Measurements from ENCODE around the gene SPA17. TPM values are rescaled to one million over a fixed set of nuclear protein-coding genes. Genes with fewer than 3 reads are reported as not detected.

The SPA17 gene
- 64.1 TPM for polyA plus RNA-seq (2013, experiment 1 of 2)
- 64.0 TPM for polyA plus RNA-seq (2013, experiment 2 of 2)

DNA sequence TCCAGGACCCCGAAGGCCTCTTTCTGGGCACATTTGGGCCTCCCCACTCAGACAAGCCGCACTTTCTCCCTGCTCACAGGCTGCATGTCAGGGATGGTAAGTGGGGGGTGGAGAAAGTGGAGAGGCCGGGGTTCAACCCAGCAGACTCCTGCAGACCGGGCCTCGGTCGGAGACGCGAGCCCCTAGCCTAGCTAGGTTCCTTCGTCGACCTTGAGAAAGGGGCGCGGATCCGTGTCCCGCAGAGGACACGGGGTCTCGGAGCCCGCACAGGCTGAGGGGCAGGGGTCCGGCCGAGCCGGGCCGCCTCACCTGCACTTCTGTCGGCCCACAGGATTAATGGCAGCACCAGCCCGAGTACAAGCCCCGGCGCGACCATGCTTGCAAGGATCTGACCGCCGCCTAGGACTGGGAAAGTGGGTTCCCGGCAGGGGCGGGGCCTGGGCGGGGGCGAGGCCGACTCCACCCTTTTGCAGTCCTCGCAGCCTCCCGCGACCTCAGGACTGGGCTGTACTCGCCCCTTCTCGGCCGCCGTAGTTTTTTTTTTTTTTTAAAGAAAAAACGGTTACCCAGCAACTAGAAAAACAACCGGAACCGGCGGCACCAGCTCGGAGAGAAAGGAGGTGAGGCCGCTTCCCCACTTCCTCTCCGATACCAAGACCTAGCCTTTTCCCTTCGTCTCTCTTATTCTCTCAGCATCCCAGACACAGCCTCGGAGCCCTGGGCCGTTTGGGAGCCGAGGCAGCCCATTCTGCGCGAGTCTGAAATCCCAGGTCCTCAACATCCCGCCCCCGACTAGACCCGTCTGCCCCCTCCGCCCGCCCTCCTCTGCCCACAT, at the start of gene SPA17, which contains the start of gene SIAE:
TSS of gene SPA17 (plus strand) at position 572 of the 835 bp plus-strand sequence. CDS start 1,361 bp downstream, outside the sequence.
TSS of gene SIAE (minus strand) at position 407 of the 835 bp plus-strand sequence. CDS start at position 376, 31 bp downstream.
- WGBS, 2 donors (ENCODE audit: extremely low coverage in 2 of 2, insufficient read length in 2 of 2, insufficient replicate concordance in 1 of 2): no CpG with 5 or more reads among the region's 58 CpGs

DNA sequence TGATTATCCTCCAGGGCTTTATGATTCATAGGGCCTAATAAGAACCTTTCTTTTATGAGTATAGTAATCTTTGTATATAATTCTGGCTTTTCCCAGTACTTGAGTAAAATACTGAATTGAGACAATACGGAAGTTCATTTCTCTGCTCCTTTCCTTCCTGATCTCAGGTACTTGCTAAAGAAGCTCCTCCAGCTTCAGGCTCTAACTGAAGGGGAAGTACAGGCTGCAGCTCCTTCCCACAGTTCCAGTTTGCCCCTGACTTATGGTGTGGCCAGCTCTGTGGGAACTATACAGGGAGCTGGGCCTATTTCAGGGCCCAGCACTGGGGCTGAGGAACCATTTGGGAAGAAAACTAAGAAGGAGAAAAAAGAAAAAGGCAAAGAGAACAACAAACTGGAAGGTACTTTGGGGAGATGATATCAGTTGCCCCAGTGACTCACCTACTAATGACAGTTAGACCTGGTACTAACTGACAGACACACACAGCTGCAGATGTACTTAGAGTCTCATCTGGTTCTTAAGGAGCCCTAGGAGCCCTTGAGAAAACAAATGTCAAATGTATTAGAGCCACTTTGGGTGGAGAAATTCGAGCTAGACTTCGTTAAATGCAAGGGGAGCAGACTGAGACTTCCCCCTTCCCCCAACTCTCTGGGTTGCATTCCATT, 48.1 kb upstream of the SPA17 start:
- no peak overlapping the region for H2BK120ac ChIP-seq (ENCODE audit: low read depth, low read length)
- WGBS, 2 donors (ENCODE audit: extremely low coverage in 2 of 2, insufficient read length in 2 of 2, insufficient replicate concordance in 1 of 2): no CpG with 5 or more reads among the region's 3 CpGs
- no peak overlapping the region for H4K8ac ChIP-seq (ENCODE audit: low read depth, low read length)
- H4K91ac ChIP-seq (ENCODE audit: low read depth, low read length, poor library complexity): no peak overlapping the region
- no peak overlapping the region for H3K9ac ChIP-seq (ENCODE audit: low read depth, low read length, poor library complexity)
- peaks cover 2 to 7% of the 10 kb centered on the region in 2 donors for H3K4me1 ChIP-seq (ENCODE audit: control insufficient read depth in 2 of 2, insufficient read depth in 1 of 2, low read depth in 1 of 2, low read length in 2 of 2)
- no peak overlapping the region for H2AK5ac ChIP-seq (ENCODE audit: low read depth, low read length)
- H3K4me3 ChIP-seq (ENCODE audit: low read length in 2 of 2): no peak overlapping the region
- H2BK12ac ChIP-seq (ENCODE audit: low read length): no peak overlapping the region
- no peak overlapping the region for H3K23ac ChIP-seq (ENCODE audit: low read depth, low read length, poor library complexity)
- peaks cover 2% of the 10 kb centered on the region for H3K79me1 ChIP-seq (ENCODE audit: low read depth, low read length)
- no peak overlapping the region for H3K18ac ChIP-seq (ENCODE audit: low read length)
- no peak overlapping the region for H3K4ac ChIP-seq (ENCODE audit: low read length)
- no peak overlapping the region for H3K14ac ChIP-seq (ENCODE audit: low read length)
- H2AFZ ChIP-seq (ENCODE audit: low read length): no peak overlapping the region
- no peak overlapping the region for H3K27ac ChIP-seq (replicated peaks; ENCODE audit: low read length)
- H3K36me3 ChIP-seq (replicated peaks in 1 of 2; ENCODE audit: control insufficient read depth in 2 of 2, insufficient read depth in 2 of 2, low read length in 2 of 2): peaks cover 22 to 62% of the 10 kb centered on the region in 2 donors
- H2BK15ac ChIP-seq (ENCODE audit: low read length): no peak overlapping the region
- H2BK5ac ChIP-seq (ENCODE audit: low read length): no peak overlapping the region
- DNase-seq (ENCODE audit: low spot score): no peak
- no peak overlapping the region for H3K4me2 ChIP-seq (ENCODE audit: insufficient read depth, low read length, poor library complexity, severe bottlenecking)
- peaks cover 0 to 4% (median 0%) of the 10 kb centered on the region in 3 experiments for H3K27me3 ChIP-seq (ENCODE audit: control insufficient read depth in 3 of 3, insufficient read depth in 3 of 3, low read depth in 1 of 3, low read length in 3 of 3)
- no peaks in the 10 kb centered on the region for H3K9me3 ChIP-seq (replicated peaks in 1 of 2; ENCODE audit: control insufficient read depth in 2 of 2, insufficient read depth in 1 of 2, low read depth in 1 of 2, low read length in 2 of 2)

More for the DNA sequence above, at the start of gene SPA17, which contains the start of gene SIAE:
- H4K8ac ChIP-seq (ENCODE audit: low read depth, low read length): no peak within 1 kb of the TSS
- H3K14ac ChIP-seq (ENCODE audit: low read length): no peak within 1 kb of the TSS
- no peak within 1 kb of the TSS for H2BK15ac ChIP-seq (ENCODE audit: low read length)
- peak within 1 kb of the TSS; percentile 81 for H3K9ac ChIP-seq (ENCODE audit: low read depth, low read length, poor library complexity)
- H2BK5ac ChIP-seq (ENCODE audit: low read length): no peak within 1 kb of the TSS
- H3K4me2 ChIP-seq (ENCODE audit: insufficient read depth, low read length, poor library complexity, severe bottlenecking): peak within 1 kb of the TSS; percentile 76
- peaks cover 0 to 2% of the 10 kb centered on the region in 2 donors for H3K4me1 ChIP-seq (ENCODE audit: control insufficient read depth in 2 of 2, insufficient read depth in 1 of 2, low read depth in 1 of 2, low read length in 2 of 2)
- no peak within 1 kb of the TSS for H2AK5ac ChIP-seq (ENCODE audit: low read depth, low read length)
- peaks cover 0 to 3% of the 10 kb centered on the region in 2 donors for H3K36me3 ChIP-seq (replicated peaks in 1 of 2; ENCODE audit: control insufficient read depth in 2 of 2, insufficient read depth in 2 of 2, low read length in 2 of 2)
- peak within 1 kb of the TSS; percentile 40 for H3K27ac ChIP-seq (replicated peaks; ENCODE audit: low read length)
- H3K27me3 ChIP-seq (ENCODE audit: control insufficient read depth in 3 of 3, insufficient read depth in 3 of 3, low read depth in 1 of 3, low read length in 3 of 3): peaks cover 0 to 20% (median 3%) of the 10 kb centered on the region in 3 experiments
- DNase-seq (ENCODE audit: low spot score): peak; percentile 94
- H3K9me3 ChIP-seq (replicated peaks in 1 of 2; ENCODE audit: control insufficient read depth in 2 of 2, insufficient read depth in 1 of 2, low read depth in 1 of 2, low read length in 2 of 2): no peaks in the 10 kb centered on the region
- H2BK12ac ChIP-seq (ENCODE audit: low read length): no peak within 1 kb of the TSS
- H3K4ac ChIP-seq (ENCODE audit: low read length): no peak within 1 kb of the TSS
- H2BK120ac ChIP-seq (ENCODE audit: low read depth, low read length): no peak within 1 kb of the TSS
- H3K79me1 ChIP-seq (ENCODE audit: low read depth, low read length): no peaks in the 10 kb centered on the region
- peak within 1 kb of the TSS; percentile 80 to 93 for H3K4me3 ChIP-seq (ENCODE audit: low read length in 2 of 2)
- peak within 1 kb of the TSS; percentile 17 for H3K23ac ChIP-seq (ENCODE audit: low read depth, low read length, poor library complexity)
- peak within 1 kb of the TSS; percentile 91 for H3K18ac ChIP-seq (ENCODE audit: low read length)
- H2AFZ ChIP-seq (ENCODE audit: low read length): peak within 1 kb of the TSS; percentile 98
- H4K91ac ChIP-seq (ENCODE audit: low read depth, low read length, poor library complexity): no peak within 1 kb of the TSS

DNA sequence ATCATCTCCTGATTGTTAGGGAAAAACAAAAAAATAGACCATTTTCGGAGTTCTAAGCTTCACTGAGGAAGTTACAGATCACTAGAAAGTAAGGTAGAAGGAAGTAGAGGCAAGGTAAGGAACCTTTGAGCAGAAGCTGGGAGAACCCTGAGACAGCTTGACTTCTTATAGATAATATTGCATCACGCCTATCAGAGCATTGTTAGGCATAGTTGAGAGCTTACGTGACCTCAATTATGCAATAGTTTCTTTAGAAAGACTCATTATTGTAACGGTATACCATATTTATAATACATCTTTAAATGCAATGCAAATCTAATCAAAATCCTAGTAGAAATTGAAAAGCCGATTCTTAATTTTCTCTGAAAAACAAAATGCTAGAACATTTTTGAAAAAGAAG, 46.2 kb upstream of the SPA17 start:
- Histone ChIP-seq H3K14ac (ENCODE audit: low read length) (no peak overlapping the region), H3K4me1 (ENCODE audit: control insufficient read depth in 2 of 2, insufficient read depth in 1 of 2, low read depth in 1 of 2, low read length in 2 of 2) (peaks cover 0 to 7% of the 10 kb centered on the region in 2 donors), H2AK5ac (ENCODE audit: low read depth, low read length) (no peak overlapping the region), H3K9me3 (replicated peaks in 1 of 2; ENCODE audit: control insufficient read depth in 2 of 2, insufficient read depth in 1 of 2, low read depth in 1 of 2, low read length in 2 of 2) (no peaks in the 10 kb centered on the region), H3K36me3 (replicated peaks in 1 of 2; ENCODE audit: control insufficient read depth in 2 of 2, insufficient read depth in 2 of 2, low read length in 2 of 2) (peaks cover 26 to 81% of the 10 kb centered on the region in 2 donors), H3K27me3 (ENCODE audit: control insufficient read depth in 3 of 3, insufficient read depth in 3 of 3, low read depth in 1 of 3, low read length in 3 of 3) (no peaks in the 10 kb centered on the region), H3K4me3 (ENCODE audit: low read length in 2 of 2) (no peak overlapping the region), H2BK12ac (ENCODE audit: low read length) (no peak overlapping the region), H3K79me1 (ENCODE audit: low read depth, low read length) (peaks cover 2% of the 10 kb centered on the region), H3K4ac (ENCODE audit: low read length) (no peak overlapping the region), H2BK5ac (ENCODE audit: low read length) (no peak overlapping the region), H3K27ac (replicated peaks; ENCODE audit: low read length) (no peak overlapping the region), H3K9ac (ENCODE audit: low read depth, low read length, poor library complexity) (no peak overlapping the region), H2BK15ac (ENCODE audit: low read length) (no peak overlapping the region), H3K23ac (ENCODE audit: low read depth, low read length, poor library complexity) (no peak overlapping the region), H4K8ac (ENCODE audit: low read depth, low read length) (no peak overlapping the region), H4K91ac (ENCODE audit: low read depth, low read length, poor library complexity) (no peak overlapping the region), H3K18ac (ENCODE audit: low read length) (no peak overlapping the region), H2BK120ac (ENCODE audit: low read depth, low read length) (no peak overlapping the region), H2AFZ (ENCODE audit: low read length) (no peak overlapping the region), H3K4me2 (ENCODE audit: insufficient read depth, low read length, poor library complexity, severe bottlenecking) (no peak overlapping the region)
- WGBS, 2 donors (ENCODE audit: extremely low coverage in 2 of 2, insufficient read length in 2 of 2, insufficient replicate concordance in 1 of 2): no CpG with 5 or more reads among the region's 5 CpGs
- DNase-seq (ENCODE audit: low spot score): no peak

DNA sequence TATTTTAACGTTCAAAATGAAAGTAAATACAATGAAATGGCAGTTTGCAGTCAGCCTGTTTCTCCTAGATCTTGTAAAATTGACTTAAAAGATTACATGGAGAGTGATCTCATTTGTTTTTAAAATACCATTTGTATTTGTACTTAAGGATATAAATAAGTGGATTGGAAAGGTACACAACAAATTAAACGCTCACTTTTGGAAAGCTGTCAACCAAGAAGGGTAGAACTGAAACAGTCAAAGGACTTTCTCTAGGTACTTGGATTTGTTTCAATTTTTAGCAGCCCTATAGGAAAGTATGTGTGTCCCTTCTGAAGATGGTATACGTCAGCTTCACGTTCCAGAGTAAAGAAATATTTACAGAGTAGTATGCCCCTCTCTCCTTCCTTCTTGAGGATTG, 43.7 kb upstream of the SPA17 start:
- Histone ChIP-seq H3K27ac (replicated peaks; ENCODE audit: low read length) (no peak overlapping the region), H3K9me3 (replicated peaks in 1 of 2; ENCODE audit: control insufficient read depth in 2 of 2, insufficient read depth in 1 of 2, low read depth in 1 of 2, low read length in 2 of 2) (no peaks in the 10 kb centered on the region), H2BK12ac (ENCODE audit: low read length) (no peak overlapping the region), H2AK5ac (ENCODE audit: low read depth, low read length) (no peak overlapping the region), H3K4ac (ENCODE audit: low read length) (no peak overlapping the region), H3K4me3 (ENCODE audit: low read length in 2 of 2) (no peak overlapping the region), H3K23ac (ENCODE audit: low read depth, low read length, poor library complexity) (no peak overlapping the region), H3K14ac (ENCODE audit: low read length) (no peak overlapping the region), H4K8ac (ENCODE audit: low read depth, low read length) (no peak overlapping the region), H3K4me1 (ENCODE audit: control insufficient read depth in 2 of 2, insufficient read depth in 1 of 2, low read depth in 1 of 2, low read length in 2 of 2) (no peaks in the 10 kb centered on the region), H3K79me1 (ENCODE audit: low read depth, low read length) (peaks cover 2% of the 10 kb centered on the region), H3K36me3 (replicated peaks in 1 of 2; ENCODE audit: control insufficient read depth in 2 of 2, insufficient read depth in 2 of 2, low read length in 2 of 2) (peaks cover 29 to 97% of the 10 kb centered on the region in 2 donors), H2BK15ac (ENCODE audit: low read length) (no peak overlapping the region), H2BK5ac (ENCODE audit: low read length) (no peak overlapping the region), H3K9ac (ENCODE audit: low read depth, low read length, poor library complexity) (no peak overlapping the region), H3K27me3 (ENCODE audit: control insufficient read depth in 3 of 3, insufficient read depth in 3 of 3, low read depth in 1 of 3, low read length in 3 of 3) (no peaks in the 10 kb centered on the region), H4K91ac (ENCODE audit: low read depth, low read length, poor library complexity) (no peak overlapping the region), H3K4me2 (ENCODE audit: insufficient read depth, low read length, poor library complexity, severe bottlenecking) (no peak overlapping the region), H2BK120ac (ENCODE audit: low read depth, low read length) (no peak overlapping the region), H3K18ac (ENCODE audit: low read length) (no peak overlapping the region), H2AFZ (ENCODE audit: low read length) (no peak overlapping the region)
- no CpG with 5 or more reads among the region's 4 CpGs for WGBS, 2 donors (ENCODE audit: extremely low coverage in 2 of 2, insufficient read length in 2 of 2, insufficient replicate concordance in 1 of 2)
- no peak for DNase-seq (ENCODE audit: low spot score)
